Rectal smooth muscle tissue (tissue), 1 donor: ENCODE results near the gene SOX2.
"Not testable (repeated sequence)": the region's sequence is repeated elsewhere in the genome, so short reads cannot be mapped to it uniquely, and the experiment has no call there.

Experiments
- H3K27ac ChIP-seq: one replicate; pipeline ENCODE4 v1.7.0; 2013; ENCODE audit warnings: low read depth, low read length, inconsistent platforms
- H3K27me3 ChIP-seq: one replicate; pipeline ENCODE4 v1.7.0; 2013; ENCODE audit warnings: low read length; ENCODE audit not compliant: control insufficient read depth, insufficient read depth
- H3K36me3 ChIP-seq: one replicate; pipeline ENCODE4 v1.7.0; 2013; ENCODE audit warnings: low read length; ENCODE audit not compliant: control insufficient read depth, insufficient read depth
- H3K4me1 ChIP-seq: one replicate; pipeline ENCODE4 v1.7.0; 2013; ENCODE audit warnings: low read length; ENCODE audit not compliant: control insufficient read depth, insufficient read depth
- H3K4me3 ChIP-seq: one replicate; pipeline ENCODE4 v1.7.0; 2013; ENCODE audit warnings: low read length
- H3K9ac ChIP-seq: one replicate; pipeline ENCODE4 v1.7.0; 2013; ENCODE audit warnings: low read length

SOX2 gene

DNA sequence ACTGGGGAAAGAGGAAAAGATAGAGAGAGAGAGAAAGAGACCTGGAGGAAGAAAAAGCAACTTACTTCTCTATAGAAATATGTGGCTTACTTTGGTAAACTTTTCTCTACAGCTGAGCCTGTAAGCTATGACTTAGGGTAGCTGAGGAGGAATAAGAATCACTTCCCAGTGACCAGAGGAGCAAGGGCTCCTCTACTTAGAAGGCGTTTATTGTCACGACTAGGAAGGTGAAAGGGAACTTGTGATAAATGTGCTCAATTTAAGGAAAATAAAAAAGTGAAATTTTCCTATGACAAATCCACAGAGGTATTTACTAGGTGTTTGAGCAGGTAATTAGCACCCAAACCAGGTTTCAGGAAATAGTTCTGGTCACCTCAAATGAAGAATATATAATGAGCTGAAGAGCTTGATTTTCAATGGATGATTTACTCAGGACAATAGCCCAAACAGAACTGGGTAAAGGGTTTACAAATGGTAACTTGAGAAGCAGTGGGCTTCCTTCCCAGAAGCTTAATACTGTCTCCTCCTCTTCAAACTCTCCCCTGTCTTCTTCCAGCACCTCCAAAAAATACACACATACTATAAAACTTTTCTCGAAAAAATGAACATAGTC is 46.1 kb downstream of the SOX2 start:
- Histone ChIP-seq H3K27ac (no peak overlapping the region), H3K9ac (no peak overlapping the region), H3K4me1 (no peaks in the 10 kb centered on the region), H3K4me3 (no peak overlapping the region), H3K36me3 (no peaks in the 10 kb centered on the region), H3K27me3 (no peaks in the 10 kb centered on the region)

DNA sequence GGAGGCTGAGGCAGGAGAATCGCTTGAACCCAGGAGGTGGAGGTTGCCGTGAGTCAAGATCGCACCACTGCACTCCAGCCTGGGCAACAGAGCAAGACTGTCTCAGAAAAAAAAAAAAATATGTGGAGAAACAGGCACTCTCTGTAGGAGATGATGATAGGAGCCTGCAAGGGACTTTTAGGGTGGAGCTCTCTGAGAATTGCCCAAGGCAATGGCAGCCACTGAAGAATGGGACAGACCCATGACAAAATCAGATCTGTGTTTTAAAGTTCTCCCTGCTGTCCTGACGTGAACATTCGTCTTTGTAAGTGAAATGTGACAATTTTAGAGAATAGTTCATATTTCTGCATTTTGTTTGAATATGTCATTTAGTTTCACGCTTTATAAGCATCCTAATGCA is 50.2 kb downstream of the SOX2 start:
- H3K27me3 ChIP-seq: no peaks in the 10 kb centered on the region
- H3K4me3 ChIP-seq: no peak overlapping the region
- H3K9ac ChIP-seq: no peak overlapping the region
- no peaks in the 10 kb centered on the region for H3K4me1 ChIP-seq
- H3K36me3 ChIP-seq: no peaks in the 10 kb centered on the region
- no peak overlapping the region for H3K27ac ChIP-seq

DNA sequence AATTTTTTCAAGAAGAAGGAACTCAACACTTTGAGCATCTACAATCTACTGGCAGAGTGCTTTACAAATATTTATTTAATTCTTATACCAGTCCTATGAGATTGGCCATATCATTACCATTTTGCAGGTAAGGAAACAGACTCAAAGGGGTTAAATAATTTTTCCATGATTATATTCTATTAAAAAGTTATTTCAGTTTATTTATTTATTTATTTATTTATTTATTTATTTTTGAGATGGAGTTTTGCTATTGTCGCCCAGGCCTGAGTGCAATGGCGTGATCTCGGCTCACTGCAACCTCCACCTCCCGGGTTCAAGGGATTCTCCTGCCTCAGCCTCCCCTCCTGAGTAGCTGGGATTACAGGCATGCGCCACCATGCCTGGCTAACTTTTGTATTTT is 52.3 kb downstream of the SOX2 start:
- not testable (repeated sequence) for H3K4me1 ChIP-seq, H3K9ac ChIP-seq, H3K27me3 ChIP-seq, H3K27ac ChIP-seq, H3K36me3 ChIP-seq, H3K4me3 ChIP-seq
